Stimulated activated CD8-positive, alpha-beta memory T cell treated with anti-CD3 and anti-CD28 coated beads, Interleukin-4, amount 100 ng/mL, for 1 hour (primary cell): Measurements from ENCODE around the gene PRPF18.

Source experiments
- DNase-seq, 2 donors: peaks; one replicate each; pipeline ENCODE4 v3.0.0-alpha.2; 2020; ENCODE audit warnings: low read depth in 2 of 2, low spot score in 1 of 2

PRPF18 gene

GRCh38 chr10:13604357-13605040, 17.7 kb downstream of the PRPF18 start:
- no peak for DNase-seq

- DNase-seq: no peak
Measured at GRCh38 chr10:13608246-13608853, 21.6 kb downstream of the PRPF18 start.

- DNase-seq: no peak
Measured at GRCh38 chr10:13612654-13613373, 26.0 kb downstream of the PRPF18 start.

GRCh38 chr10:13613519-13613918, 26.8 kb downstream of the PRPF18 start:
- DNase-seq: no peak

- no peak for DNase-seq
Measured at GRCh38 chr10:13614530-13615332, 28.0 kb downstream of the PRPF18 start.

GRCh38 chr10:13615650-13616300, 29.0 kb downstream of the PRPF18 start:
- no peak for DNase-seq

- DNase-seq: no peak
Measured at GRCh38 chr10:13617116-13617515, 30.4 kb downstream of the PRPF18 start.

- DNase-seq: no peak
Measured at GRCh38 chr10:13621931-13622330, 35.2 kb downstream of the PRPF18 start.

GRCh38 chr10:13624630-13625029, 37.9 kb downstream of the PRPF18 start:
- no peak for DNase-seq

- no peak for DNase-seq
Measured at GRCh38 chr10:13627459-13628310, 40.9 kb downstream of the PRPF18 start.

- no peak for DNase-seq
Measured at GRCh38 chr10:13628661-13629060, 41.9 kb downstream of the PRPF18 start.

- DNase-seq: no peak
Measured at GRCh38 chr10:13629116-13629515, 42.4 kb downstream of the PRPF18 start.

GRCh38 chr10:13630231-13630630, 43.5 kb downstream of the PRPF18 start:
- no peak for DNase-seq

- DNase-seq: no peak
Measured at GRCh38 chr10:13631594-13631993, 44.8 kb downstream of the PRPF18 start.

GRCh38 chr10:13632440-13632839, 45.7 kb downstream of the PRPF18 start:
- DNase-seq: no peak

GRCh38 chr10:13632884-13633440, 46.2 kb downstream of the PRPF18 start:
- no peak for DNase-seq

GRCh38 chr10:13633689-13634088, 46.9 kb downstream of the PRPF18 start:
- DNase-seq: no peak

GRCh38 chr10:13634207-13634606, 47.4 kb downstream of the PRPF18 start:
- DNase-seq: no peak

- DNase-seq: no peak
Measured at GRCh38 chr10:13636776-13637175, 50.0 kb downstream of the PRPF18 start.
